AG04450 (cell line): ENCODE data around the gene CCDC12. TPM values are rescaled to one million over a fixed set of nuclear protein-coding genes. Genes with fewer than 3 reads are reported as not detected.

Source experiments
- CTCF ChIA-PET: fragments of 300-600, 350-600 bp; formaldehyde crosslinking; extraction: SDS; loops from one replicate; lab custom pipeline; 2022; ENCODE audit warnings: antibody characterized with exemption, inconsistent platforms; lab: Charles Lee
- POLR2A ChIA-PET: fragments of 350-600 bp; formaldehyde crosslinking; extraction: SDS; loops from one replicate; lab custom pipeline; 2021; ENCODE audit warnings: antibody characterized with exemption, inconsistent platforms; lab: Yijun Ruan, JAX
- DNase-seq: peaks from one replicate; pipeline ENCODE4 v3.0.0-alpha.2; 2011; ENCODE audit warnings: low read depth, low spot score
- H3K27ac ChIP-seq: one replicate; pipeline ENCODE4 v1.5.1; 2012; ENCODE audit warnings: low read depth, low read length, control low read depth
- H3K27me3 ChIP-seq: one replicate; pipeline ENCODE4 v1.6.0; 2012; ENCODE audit warnings: low read length; ENCODE audit not compliant: control insufficient read depth, insufficient read depth
- H3K4me3 ChIP-seq: 2 replicates; pipeline ENCODE4 v1.5.1; 2011; ENCODE audit warnings: mild to moderate bottlenecking, low read depth, low read length, control low read depth
- H3K9me3 ChIP-seq: 2 replicates; pipeline ENCODE4 v1.5.1; 2012; ENCODE audit warnings: low read length; ENCODE audit not compliant: control insufficient read depth, insufficient read depth
- CTCF ChIP-seq: IDR thresholded peaks from 2 replicates; pipeline ENCODE4 v1.5.1; 2011; ENCODE audit warnings: low read depth, low read length, control low read depth, inconsistent platforms
- polyA plus RNA-seq: library from polyadenylated mRNA; depleted of rRNA; stranded (reverse); fragments of >200 nt; gene quantifications from 2 replicates; pipeline ENCODE4 v1.2.3, GENCODE V29; 2011

CCDC12 gene
- polyA plus RNA-seq, 1 experiment = 18.3 TPM

GRCh38 chr3:47003461-47004368 lies 27.2 kb upstream of the CCDC12 start:
- H3K9me3 ChIP-seq = no peaks in the 10 kb centered on the region; the same call in 1 of the 2 replicates
- no peak overlapping the region for H3K4me3 ChIP-seq
- no peak for TF ChIP-seq CTCF
- POLR2A ChIA-PET = no interaction called here
- no peak overlapping the region for H3K27ac ChIP-seq
- CTCF ChIA-PET = no interaction called here
- no peak for DNase-seq
- no peaks in the 10 kb centered on the region for H3K27me3 ChIP-seq

GRCh38 chr3:47003056-47003410 lies 26.5 kb upstream of the CCDC12 start:
- no peaks in the 10 kb centered on the region; the same call in 1 of the 2 replicates for H3K9me3 ChIP-seq
- no peaks in the 10 kb centered on the region for H3K27me3 ChIP-seq
- CTCF ChIA-PET = interaction anchor here (0.5 kb wide), 1 partner anchor 309 kb away, joined by 3 read pairs; no protein-coding TSS in a partner anchor
- POLR2A ChIA-PET = no interaction called here
- H3K27ac ChIP-seq = no peak overlapping the region
- H3K4me3 ChIP-seq = no peak overlapping the region
- no peak for TF ChIP-seq CTCF
- DNase-seq = no peak

- no peak for DNase-seq
- Histone ChIP-seq H3K27ac (no peak overlapping the region), H3K4me3 (no peak overlapping the region), H3K9me3 (no peaks in the 10 kb centered on the region; the same call in 1 of the 2 replicates), H3K27me3 (no peaks in the 10 kb centered on the region)
- ChIA-PET CTCF (interaction anchor here (0.5 kb wide), 1 partner anchor 310 kb away, joined by 3 read pairs; no protein-coding TSS in a partner anchor), POLR2A (no interaction called here)
- TF ChIP-seq CTCF = no peak
Measured at GRCh38 chr3:47002171-47003055, 25.9 kb upstream of the CCDC12 start.

GRCh38 chr3:47001731-47002170 lies 25.2 kb upstream of the CCDC12 start:
- CTCF ChIA-PET = no interaction called here
- Histone ChIP-seq H3K9me3 (no peaks in the 10 kb centered on the region; the same call in 1 of the 2 replicates), H3K27me3 (no peaks in the 10 kb centered on the region), H3K4me3 (no peak overlapping the region), H3K27ac (no peak overlapping the region)
- TF ChIP-seq CTCF = no peak
- DNase-seq = no peak
- POLR2A ChIA-PET = no interaction called here
